Measurements from ENCODE around the gene TPT1. TPM values are rescaled to one million over a fixed set of nuclear protein-coding genes. Genes with fewer than 3 reads are reported as not detected.
A peak's percentile ranks its signal among the peaks of the same experiment; 100 is the strongest.

Gene TPT1
- total RNA-seq, 2 donors from 2014 or later, result 1,970 to 2,340 TPM

DNA sequence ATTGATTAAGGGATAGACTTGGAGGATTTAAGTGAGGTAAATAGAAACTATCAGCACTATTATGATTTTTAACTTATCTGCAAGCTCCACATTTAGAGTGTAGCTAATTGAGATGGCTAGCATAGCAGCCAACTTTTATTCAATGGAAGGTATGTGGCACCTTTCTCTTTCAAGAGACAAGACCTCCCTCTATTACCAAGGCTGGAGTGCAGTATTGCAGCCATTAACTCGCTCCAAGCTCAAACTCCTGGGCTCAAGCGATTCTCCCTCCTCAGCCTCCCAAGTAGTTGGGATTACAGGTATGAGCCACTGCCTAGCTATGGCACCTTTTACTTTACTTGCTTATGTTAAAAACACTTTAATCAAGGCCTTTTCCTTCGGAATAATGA lies 8.2 kb downstream of the TPT1 start:
- TF ChIP-seq, protein P1, sequence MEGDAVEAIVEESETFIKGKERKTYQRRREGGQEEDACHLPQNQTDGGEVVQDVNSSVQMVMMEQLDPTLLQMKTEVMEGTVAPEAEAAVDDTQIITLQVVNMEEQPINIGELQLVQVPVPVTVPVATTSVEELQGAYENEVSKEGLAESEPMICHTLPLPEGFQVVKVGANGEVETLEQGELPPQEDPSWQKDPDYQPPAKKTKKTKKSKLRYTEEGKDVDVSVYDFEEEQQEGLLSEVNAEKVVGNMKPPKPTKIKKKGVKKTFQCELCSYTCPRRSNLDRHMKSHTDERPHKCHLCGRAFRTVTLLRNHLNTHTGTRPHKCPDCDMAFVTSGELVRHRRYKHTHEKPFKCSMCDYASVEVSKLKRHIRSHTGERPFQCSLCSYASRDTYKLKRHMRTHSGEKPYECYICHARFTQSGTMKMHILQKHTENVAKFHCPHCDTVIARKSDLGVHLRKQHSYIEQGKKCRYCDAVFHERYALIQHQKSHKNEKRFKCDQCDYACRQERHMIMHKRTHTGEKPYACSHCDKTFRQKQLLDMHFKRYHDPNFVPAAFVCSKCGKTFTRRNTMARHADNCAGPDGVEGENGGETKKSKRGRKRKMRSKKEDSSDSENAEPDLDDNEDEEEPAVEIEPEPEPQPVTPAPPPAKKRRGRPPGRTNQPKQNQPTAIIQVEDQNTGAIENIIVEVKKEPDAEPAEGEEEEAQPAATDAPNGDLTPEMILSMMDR (IDR thresholded peaks at IDR 0.05), result no peak
- Histone ChIP-seq H3K9me3 (no peaks in the 10 kb centered on the region), H3K4me3 (no peak overlapping the region), H3K27ac (peak overlapping the region; percentile 36 to 85), H3K4me1 (ENCODE audit: control insufficient read depth in 1 of 2, low read depth in 2 of 2) (peaks cover 67 to 97% of the 10 kb centered on the region in 2 donors), H3K36me3 (peaks cover 25% of the 10 kb centered on the region), H3K27me3 (replicated peaks; ENCODE audit: insufficient read depth) (no peaks in the 10 kb centered on the region)
- ATAC-seq (ENCODE audit: insufficient number of reproducible peaks, low FRiP score, low read depth) (no peak), DNase-seq (ENCODE audit: low spot score) (no peak)

DNA sequence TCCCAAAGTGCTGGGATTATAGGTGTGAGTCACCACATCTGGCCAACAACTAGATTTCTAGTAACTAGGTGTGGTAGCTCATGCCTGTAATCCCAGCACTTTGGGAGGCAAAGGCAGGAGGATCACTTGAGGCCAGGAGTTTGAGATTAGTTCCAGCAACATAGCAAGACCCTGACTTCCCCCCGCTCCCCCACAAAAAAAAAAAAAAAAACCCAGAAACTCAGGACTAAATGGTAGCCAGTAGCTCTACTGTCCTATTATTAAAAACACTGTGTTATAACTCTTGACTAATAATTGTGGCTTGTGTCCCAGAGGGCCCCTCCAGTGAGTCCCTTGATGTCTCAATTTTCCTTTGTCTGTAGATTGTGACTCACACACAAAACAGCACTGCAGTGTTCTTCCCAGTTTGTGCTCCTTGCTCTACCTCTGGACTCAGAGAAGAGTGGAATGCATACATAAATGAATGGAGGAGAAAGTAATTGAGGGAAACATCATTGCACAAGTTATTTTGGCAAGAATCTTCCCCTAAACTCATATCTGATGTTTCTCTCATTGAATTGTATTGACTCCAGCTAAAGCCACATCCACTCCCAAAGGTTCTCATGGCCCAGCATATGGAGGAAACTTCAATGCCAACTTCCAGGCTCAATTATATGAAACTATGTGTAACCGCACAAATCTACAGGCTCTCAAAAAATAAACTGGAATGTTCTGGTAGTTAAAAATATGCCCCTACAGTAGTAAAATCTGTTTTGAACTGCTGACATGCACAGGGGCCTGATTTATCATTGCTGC lies 8.8 kb downstream of the TPT1 start:
- ATAC-seq (ENCODE audit: insufficient number of reproducible peaks, low FRiP score, low read depth), result peak; percentile 52
- TF ChIP-seq, protein P1 (IDR thresholded peaks at IDR 0.05), result no peak
- peaks cover 65 to 96% of the 10 kb centered on the region in 2 donors for H3K4me1 ChIP-seq (ENCODE audit: control insufficient read depth in 1 of 2, low read depth in 2 of 2)
- no peaks in the 10 kb centered on the region for H3K27me3 ChIP-seq (replicated peaks; ENCODE audit: insufficient read depth)
- DNase-seq (ENCODE audit: low spot score), result no peak
- H3K36me3 ChIP-seq, result peaks cover 19% of the 10 kb centered on the region
- no peak overlapping the region for H3K4me3 ChIP-seq
- no peaks in the 10 kb centered on the region for H3K9me3 ChIP-seq
- peak overlapping the region in 1 of 2 donors; percentile 85 for H3K27ac ChIP-seq

DNA sequence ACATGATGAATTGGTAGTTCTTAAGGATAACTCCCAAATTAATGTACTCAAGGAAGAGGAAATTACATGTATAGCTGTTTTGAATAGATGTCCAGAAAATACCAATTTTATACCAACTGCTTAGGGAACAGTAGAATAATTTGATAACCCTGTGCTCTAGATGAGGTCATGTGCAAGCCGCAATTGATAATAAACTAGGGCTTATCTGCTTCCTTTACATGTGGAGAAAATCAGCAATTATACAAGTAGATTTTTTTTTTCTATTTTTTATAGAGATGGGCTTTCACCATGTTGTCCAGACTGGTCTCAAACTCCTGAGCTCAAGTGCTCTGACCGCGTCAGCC lies 9.3 kb downstream of the TPT1 start:
- ATAC-seq (ENCODE audit: insufficient number of reproducible peaks, low FRiP score, low read depth) (no peak), DNase-seq (ENCODE audit: low spot score) (no peak)
- H3K4me1 ChIP-seq (ENCODE audit: control insufficient read depth in 1 of 2, low read depth in 2 of 2), result peaks cover 63 to 96% of the 10 kb centered on the region in 2 donors
- no peaks in the 10 kb centered on the region for H3K9me3 ChIP-seq
- peak overlapping the region in 1 of 2 donors; percentile 85 for H3K27ac ChIP-seq
- TF ChIP-seq, protein P1 (IDR thresholded peaks at IDR 0.05), result no peak
- H3K4me3 ChIP-seq, result no peak overlapping the region
- H3K27me3 ChIP-seq (replicated peaks; ENCODE audit: insufficient read depth), result no peaks in the 10 kb centered on the region
- H3K36me3 ChIP-seq, result peaks cover 14% of the 10 kb centered on the region

DNA sequence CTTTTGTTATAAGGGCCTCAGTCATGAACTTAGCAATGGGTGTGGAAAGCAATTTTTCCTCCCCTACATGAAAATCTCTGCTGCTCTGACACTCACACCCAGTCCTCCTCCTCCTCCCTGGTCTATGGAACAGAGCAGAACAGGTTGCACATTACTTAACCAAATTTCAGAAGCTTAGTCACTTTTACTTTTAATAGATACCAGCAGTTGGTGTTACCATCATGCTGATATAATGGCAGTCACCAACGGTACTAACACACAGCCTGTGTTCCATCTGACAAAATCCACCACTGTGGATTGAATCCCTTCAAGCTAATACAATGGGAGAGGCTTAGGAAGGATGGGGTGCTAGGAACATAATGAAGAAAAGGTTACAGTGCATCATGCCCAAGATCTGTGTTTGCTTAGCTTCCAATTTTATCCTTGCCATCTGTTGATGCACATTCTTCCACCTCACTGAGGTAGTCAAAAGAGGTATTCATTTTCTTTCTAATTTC lies 9.8 kb downstream of the TPT1 start:
- Histone ChIP-seq H3K4me1 (ENCODE audit: control insufficient read depth in 1 of 2, low read depth in 2 of 2) (peaks cover 65 to 96% of the 10 kb centered on the region in 2 donors), H3K4me3 (no peak overlapping the region), H3K27me3 (replicated peaks; ENCODE audit: insufficient read depth) (no peaks in the 10 kb centered on the region), H3K9me3 (no peaks in the 10 kb centered on the region), H3K36me3 (peaks cover 9% of the 10 kb centered on the region), H3K27ac (peak overlapping the region in 1 of 2 donors; percentile 85)
- TF ChIP-seq, protein P1 (IDR thresholded peaks at IDR 0.05), result no peak
- ATAC-seq (ENCODE audit: insufficient number of reproducible peaks, low FRiP score, low read depth), result no peak
- DNase-seq (ENCODE audit: low spot score), result no peak

DNA sequence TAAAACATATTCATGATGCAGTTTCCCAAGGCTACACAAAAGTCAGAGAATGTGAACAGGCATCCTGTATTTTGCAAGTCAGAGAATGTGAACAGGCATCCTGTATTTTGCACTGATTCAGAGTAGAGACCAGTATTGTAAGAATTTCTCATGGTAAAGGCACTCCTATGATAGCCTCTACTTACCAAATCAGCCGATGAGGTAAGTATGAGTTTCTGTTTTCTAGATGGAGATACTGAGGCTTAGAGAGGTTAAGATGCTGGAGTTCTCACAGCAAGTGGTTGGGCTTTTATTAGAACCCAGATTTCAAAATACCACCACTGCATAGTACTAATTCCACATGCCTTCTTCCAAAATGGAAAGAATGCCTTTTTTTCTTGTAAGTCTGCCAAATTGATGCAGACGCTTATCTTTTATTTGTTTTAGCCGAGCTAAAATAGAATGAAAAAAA lies 12.3 kb downstream of the TPT1 start:
- H3K27me3 ChIP-seq (replicated peaks; ENCODE audit: insufficient read depth), result no peaks in the 10 kb centered on the region
- peak overlapping the region; percentile 67 to 85 for H3K27ac ChIP-seq
- H3K4me3 ChIP-seq, result peak overlapping the region; percentile 57
- H3K36me3 ChIP-seq, result no peaks in the 10 kb centered on the region
- H3K4me1 ChIP-seq (ENCODE audit: control insufficient read depth in 1 of 2, low read depth in 2 of 2), result peaks cover 57 to 87% of the 10 kb centered on the region in 2 donors
- no peaks in the 10 kb centered on the region for H3K9me3 ChIP-seq
- no peak for DNase-seq (ENCODE audit: low spot score)
- TF ChIP-seq, protein P1 (IDR thresholded peaks at IDR 0.05), result no peak
- ATAC-seq (ENCODE audit: insufficient number of reproducible peaks, low FRiP score, low read depth), result no peak

Data from thoracic aorta (tissue), 2 donors.